Karpas-422 (cell line): ENCODE measurements around the gene AQP2. TPM values are rescaled to one million over a fixed set of nuclear protein-coding genes. Genes with fewer than 3 reads are reported as not detected.

Experiments
- DNase-seq: peaks from one replicate; pipeline ENCODE4 v3.0.0-alpha.2; 2015
- H2AFZ ChIP-seq: fragments of 200-600 bp; sonication (generic); 2 replicates; pipeline ENCODE4 v1.6.1; 2014; ENCODE audit warnings: antibody characterized with exemption, low read length, mixed read lengths
- H3K27ac ChIP-seq: fragments of 200-600 bp; sonication (generic); 2 replicates; pipeline ENCODE4 v1.5.1; 2014; ENCODE audit warnings: mild to moderate bottlenecking, low read length, moderate library complexity
- H3K27me3 ChIP-seq: fragments of 200-600 bp; sonication (generic); 2 replicates; pipeline ENCODE4 v1.6.1; 2014; ENCODE audit warnings: low read length, mixed read lengths
- H3K36me3 ChIP-seq: fragments of 200-600 bp; sonication (generic); 2 replicates; pipeline ENCODE4 v1.6.1; 2014; ENCODE audit warnings: low read length, mixed read lengths; ENCODE audit not compliant: insufficient read depth
- H3K4me1 ChIP-seq: fragments of 200-600 bp; sonication (generic); 2 replicates; pipeline ENCODE4 v1.6.1; 2014; ENCODE audit warnings: mild to moderate bottlenecking, low read length, mixed read lengths
- H3K4me2 ChIP-seq: fragments of 200-600 bp; sonication (generic); 2 replicates; pipeline ENCODE4 v1.6.1; 2014; ENCODE audit warnings: low read length, low read depth, mild to moderate bottlenecking; ENCODE audit not compliant: poor library complexity, severe bottlenecking
- H3K4me3 ChIP-seq: fragments of 200-600 bp; sonication (generic); 2 replicates; pipeline ENCODE4 v1.5.1; 2014; ENCODE audit warnings: mild to moderate bottlenecking, antibody characterized with exemption, low read length, mixed read lengths
- H3K79me2 ChIP-seq: fragments of 200-600 bp; sonication (generic); 2 replicates; pipeline ENCODE4 v1.6.1; 2014; ENCODE audit warnings: mild to moderate bottlenecking, low read length, mixed read lengths
- H3K9ac ChIP-seq: fragments of 200-600 bp; sonication (generic); 2 replicates; pipeline ENCODE4 v1.6.0; 2014; ENCODE audit warnings: low read length
- H3K9me2 ChIP-seq: fragments of 200-600 bp; sonication (generic), shearing (Covaris generic); replicated peaks from 2 replicates; pipeline ENCODE4 v1.6.0; 2014; ENCODE audit warnings: mild to moderate bottlenecking, low read length, moderate library complexity; ENCODE audit not compliant: insufficient read depth
- H3K9me3 ChIP-seq: fragments of 300-700, 200-600 bp; sonication (generic); 2 replicates; pipeline ENCODE4 v1.6.1; 2014; ENCODE audit warnings: low read length, mixed read lengths
- H4K20me1 ChIP-seq: fragments of 200-600 bp; sonication (generic); 2 replicates; pipeline ENCODE4 v1.6.1; 2014; ENCODE audit warnings: mild to moderate bottlenecking, antibody characterized with exemption, low read length, low read depth; ENCODE audit not compliant: insufficient read depth
- total RNA-seq: library from RNA; depleted of rRNA; stranded (reverse); fragments of >200 nt; shearing (Covaris generic); gene quantifications from 2 replicates; pipeline ENCODE4 v1.2.3, GENCODE V29; 2014; ENCODE audit warnings: low replicate concordance

AQP2 gene
- total RNA-seq, 1 experiment from 2014 or later, result 0.63 TPM

DNA sequence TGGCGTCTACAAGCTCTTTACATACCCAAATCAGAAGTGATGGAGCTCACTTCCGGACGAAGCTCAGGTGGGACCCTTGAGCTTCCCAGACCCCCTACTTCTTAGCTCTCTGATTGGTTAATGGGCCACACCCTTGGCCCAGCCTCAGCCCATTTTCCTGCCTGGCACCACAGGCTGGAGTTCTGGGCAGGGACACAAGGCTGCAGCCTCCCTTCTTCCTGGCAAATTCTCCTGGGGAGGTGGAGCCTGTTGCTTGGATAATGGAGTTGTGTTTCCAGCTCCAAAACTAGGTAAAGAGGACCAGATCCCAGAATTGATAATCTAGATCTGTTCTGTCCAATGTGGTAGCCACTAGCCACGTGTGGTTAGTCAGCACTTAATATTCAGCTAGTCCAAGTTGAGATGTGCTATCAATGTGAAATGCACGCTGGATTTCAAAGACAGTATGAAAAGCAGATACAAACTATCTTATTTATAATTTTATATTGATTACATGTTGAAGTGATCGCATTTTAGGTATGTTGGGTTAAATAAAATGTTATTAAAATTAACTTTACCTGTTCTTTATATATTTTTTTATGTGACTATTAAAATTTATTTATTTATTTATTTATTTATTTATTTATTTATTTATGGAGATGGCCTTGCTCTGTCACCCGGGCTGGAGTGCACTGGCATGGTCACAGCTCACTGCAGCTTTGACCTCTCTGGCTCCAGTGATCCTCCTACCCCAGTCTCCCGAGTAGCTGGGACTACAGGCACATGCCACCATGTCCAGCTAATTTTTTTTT lies 34.2 kb upstream of the AQP2 start:
- no peak overlapping the region for H3K9ac ChIP-seq
- peak; percentile 61 for DNase-seq
- no peaks in the 10 kb centered on the region for H3K27me3 ChIP-seq
- H3K36me3 ChIP-seq, result no peaks in the 10 kb centered on the region
- peaks cover 24% of the 10 kb centered on the region for H3K4me1 ChIP-seq
- H3K4me3 ChIP-seq, result peak overlapping the region; percentile 0; the same call in 1 of the 2 replicates
- peak overlapping the region; percentile 92 for H2AFZ ChIP-seq
- no peaks in the 10 kb centered on the region for H4K20me1 ChIP-seq
- peak overlapping the region; percentile 41 for H3K4me2 ChIP-seq
- H3K27ac ChIP-seq, result no peak overlapping the region
- H3K9me2 ChIP-seq, result no peaks in the 10 kb centered on the region
- no peaks in the 10 kb centered on the region for H3K79me2 ChIP-seq
- no peaks in the 10 kb centered on the region for H3K9me3 ChIP-seq

DNA sequence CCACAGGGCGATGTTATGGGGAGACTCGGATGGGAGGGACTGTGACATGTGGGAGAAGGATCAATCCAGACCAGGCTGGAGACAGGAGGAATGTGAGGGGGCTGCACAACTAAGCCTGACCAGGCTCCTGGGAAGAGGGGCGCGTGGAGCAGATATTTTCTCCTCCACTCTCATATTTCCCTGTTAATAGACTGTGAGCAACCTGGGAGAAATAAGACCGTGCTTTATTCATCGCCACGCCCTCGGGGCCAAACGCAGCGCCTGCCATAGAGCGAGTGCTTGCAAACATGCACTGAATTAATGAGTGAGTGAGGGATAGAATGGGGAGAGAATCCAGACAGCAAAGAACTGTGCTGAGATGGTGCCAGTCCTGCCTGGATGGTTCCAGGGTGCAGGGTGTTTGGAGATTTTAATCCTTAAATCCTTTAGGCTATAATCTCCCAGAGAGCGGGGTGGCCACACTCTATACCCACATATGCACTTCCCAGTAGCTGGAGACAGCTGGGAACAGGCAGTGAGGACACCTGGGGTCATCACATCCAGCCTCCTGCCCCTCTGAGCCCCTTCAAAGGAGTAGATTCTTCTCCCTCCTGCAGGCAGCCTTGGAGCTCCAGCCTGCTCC lies 33.3 kb upstream of the AQP2 start:
- no peak for DNase-seq
- Histone ChIP-seq H3K9me3 (no peaks in the 10 kb centered on the region), H4K20me1 (no peaks in the 10 kb centered on the region), H3K36me3 (no peaks in the 10 kb centered on the region), H3K4me1 (peaks cover 24% of the 10 kb centered on the region), H2AFZ (no peak overlapping the region), H3K4me2 (no peak overlapping the region), H3K9ac (no peak overlapping the region), H3K4me3 (no peak overlapping the region), H3K79me2 (no peaks in the 10 kb centered on the region), H3K9me2 (no peaks in the 10 kb centered on the region), H3K27me3 (no peaks in the 10 kb centered on the region), H3K27ac (no peak overlapping the region)

DNA sequence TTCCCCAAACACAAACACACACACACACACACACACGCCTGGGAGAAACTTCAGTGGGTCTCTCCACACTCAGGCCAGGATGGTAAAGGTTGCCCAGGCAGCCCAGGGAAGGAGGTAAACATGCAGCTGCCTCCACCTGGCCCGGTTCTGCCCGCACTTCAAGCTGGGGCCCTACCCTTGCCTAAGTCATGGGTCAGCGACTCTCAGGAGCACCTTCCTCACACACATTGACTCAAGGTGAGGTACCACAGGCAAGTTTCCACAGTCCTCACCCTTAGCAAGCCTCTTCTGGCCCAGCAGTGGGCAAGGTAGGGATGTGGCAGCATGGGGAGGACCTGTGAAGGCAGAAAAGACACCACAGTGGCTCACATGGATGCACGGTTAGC lies 32.8 kb upstream of the AQP2 start:
- Histone ChIP-seq H3K27ac (no peak overlapping the region), H3K9ac (no peak overlapping the region), H3K36me3 (no peaks in the 10 kb centered on the region), H3K4me2 (no peak overlapping the region), H3K79me2 (no peaks in the 10 kb centered on the region), H3K9me3 (no peaks in the 10 kb centered on the region), H3K4me1 (peaks cover 24% of the 10 kb centered on the region), H4K20me1 (no peaks in the 10 kb centered on the region), H2AFZ (no peak overlapping the region), H3K27me3 (no peaks in the 10 kb centered on the region), H3K9me2 (no peaks in the 10 kb centered on the region), H3K4me3 (no peak overlapping the region)
- no peak for DNase-seq

DNA sequence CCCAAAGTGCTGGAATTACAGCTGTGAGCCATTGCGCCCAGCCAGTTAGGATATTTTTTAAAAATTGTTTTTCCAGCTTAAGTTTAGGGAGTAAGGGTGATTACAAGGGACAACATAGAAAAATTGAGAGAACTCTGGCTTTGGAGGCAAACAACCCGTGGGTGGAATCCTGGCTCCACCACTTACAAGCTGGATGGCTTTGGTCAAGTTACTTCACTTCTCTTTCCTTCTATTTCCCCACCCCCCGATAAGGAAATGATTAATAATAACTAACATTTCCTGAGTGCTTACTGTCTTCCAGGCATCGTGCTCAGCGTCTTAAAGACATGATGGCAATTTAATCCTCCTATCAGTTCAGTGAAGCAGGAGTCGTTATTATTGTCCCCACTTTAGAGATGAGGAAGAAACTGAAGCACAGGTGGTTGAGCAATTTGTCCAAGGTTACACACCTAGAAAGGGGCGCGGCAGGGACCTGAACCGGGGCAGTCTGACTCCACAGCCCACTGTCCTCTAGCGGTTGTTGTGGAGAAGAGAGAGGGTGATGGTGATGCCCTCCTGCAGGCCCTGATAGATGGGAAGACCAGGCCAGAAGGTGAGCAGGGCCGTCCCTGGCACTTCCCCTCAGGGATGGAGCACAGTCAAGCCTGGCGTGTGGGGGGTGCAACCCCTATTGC lies 30.2 kb upstream of the AQP2 start:
- no peaks in the 10 kb centered on the region for H3K79me2 ChIP-seq
- H3K4me2 ChIP-seq, result no peak overlapping the region
- no peak overlapping the region for H3K27ac ChIP-seq
- no peak for DNase-seq
- H3K27me3 ChIP-seq, result no peaks in the 10 kb centered on the region
- no peak overlapping the region for H3K4me3 ChIP-seq
- H2AFZ ChIP-seq, result no peak overlapping the region
- no peaks in the 10 kb centered on the region for H3K36me3 ChIP-seq
- no peaks in the 10 kb centered on the region for H3K9me3 ChIP-seq
- H4K20me1 ChIP-seq, result no peaks in the 10 kb centered on the region
- H3K9me2 ChIP-seq, result no peaks in the 10 kb centered on the region
- no peak overlapping the region for H3K9ac ChIP-seq
- H3K4me1 ChIP-seq, result peaks cover 15% of the 10 kb centered on the region

DNA sequence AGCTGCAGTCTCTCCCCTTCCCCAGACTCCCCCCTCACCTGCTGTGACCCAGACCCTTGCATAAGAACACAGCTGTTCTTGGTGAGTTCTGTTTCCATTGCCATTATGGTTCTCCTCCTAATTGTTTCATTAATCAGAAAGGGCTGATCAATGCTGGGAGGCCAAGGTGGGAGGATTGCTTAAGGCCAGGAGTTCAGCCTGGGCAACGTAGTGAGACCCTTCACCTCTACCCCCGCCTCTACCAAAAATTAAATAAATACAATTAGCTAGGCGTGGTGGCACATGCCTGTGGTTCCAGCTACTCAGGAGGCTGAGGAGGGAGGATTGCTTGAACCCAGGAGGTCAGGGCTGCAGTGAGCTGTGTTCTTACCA lies 29.6 kb upstream of the AQP2 start:
- Histone ChIP-seq H3K4me2 (no peak overlapping the region), H3K4me1 (peaks cover 10% of the 10 kb centered on the region), H3K27ac (no peak overlapping the region), H3K27me3 (no peaks in the 10 kb centered on the region), H2AFZ (no peak overlapping the region), H3K9ac (no peak overlapping the region), H3K36me3 (no peaks in the 10 kb centered on the region), H3K4me3 (no peak overlapping the region), H3K79me2 (no peaks in the 10 kb centered on the region), H4K20me1 (no peaks in the 10 kb centered on the region), H3K9me3 (no peaks in the 10 kb centered on the region), H3K9me2 (no peaks in the 10 kb centered on the region)
- no peak for DNase-seq

DNA sequence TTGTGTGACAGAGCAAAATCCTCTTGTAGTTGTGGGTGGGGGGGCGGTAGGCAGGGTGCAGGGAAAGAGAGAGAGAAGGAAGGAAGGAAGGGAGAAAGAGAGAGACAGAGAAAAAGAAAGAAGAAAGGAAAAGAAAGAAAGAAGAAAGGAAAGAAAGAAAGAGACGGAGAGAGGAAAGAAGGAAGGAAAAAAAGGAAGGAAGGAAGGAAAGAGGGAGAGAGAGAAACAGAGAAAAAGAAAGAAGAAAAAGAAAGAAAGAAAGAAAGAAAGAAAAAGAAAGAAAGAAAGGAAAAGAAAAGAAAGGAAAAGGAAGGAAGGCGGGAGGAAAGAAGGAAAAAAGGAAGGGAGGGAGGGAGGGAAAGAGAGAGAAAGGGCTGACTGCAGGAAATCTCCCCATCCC lies 29.2 kb upstream of the AQP2 start:
- H3K9ac ChIP-seq, result no peak overlapping the region
- no peaks in the 10 kb centered on the region for H3K36me3 ChIP-seq
- H4K20me1 ChIP-seq, result no peaks in the 10 kb centered on the region
- H3K4me3 ChIP-seq, result no peak overlapping the region
- no peaks in the 10 kb centered on the region for H3K9me3 ChIP-seq
- H3K9me2 ChIP-seq, result no peaks in the 10 kb centered on the region
- no peaks in the 10 kb centered on the region for H3K79me2 ChIP-seq
- no peak for DNase-seq
- peaks cover 6% of the 10 kb centered on the region for H3K4me1 ChIP-seq
- H3K4me2 ChIP-seq, result no peak overlapping the region
- H2AFZ ChIP-seq, result no peak overlapping the region
- H3K27me3 ChIP-seq, result no peaks in the 10 kb centered on the region
- no peak overlapping the region for H3K27ac ChIP-seq

DNA sequence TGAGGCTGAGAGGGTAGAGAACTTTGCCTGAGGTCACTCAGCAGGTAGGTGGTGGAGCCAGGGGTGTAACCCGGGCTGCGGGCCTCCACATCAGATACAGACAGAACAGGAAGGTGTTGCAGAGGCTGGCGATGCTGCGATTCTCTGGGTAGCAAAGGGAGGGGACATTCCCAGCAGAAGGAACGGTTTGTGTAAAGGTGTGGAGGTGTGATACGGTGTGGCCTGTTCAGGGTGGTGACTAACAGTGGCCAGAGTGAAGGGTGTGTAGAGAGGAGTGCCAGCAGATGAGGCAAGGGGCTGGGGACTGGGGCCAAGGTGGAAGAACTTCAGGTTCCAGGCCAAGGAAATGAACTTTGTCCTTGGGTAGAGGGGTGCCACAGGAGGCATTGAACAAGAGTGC lies 28.6 kb upstream of the AQP2 start:
- Histone ChIP-seq H2AFZ (no peak overlapping the region), H3K27ac (no peak overlapping the region), H3K27me3 (no peaks in the 10 kb centered on the region), H3K4me3 (no peak overlapping the region), H4K20me1 (no peaks in the 10 kb centered on the region), H3K36me3 (no peaks in the 10 kb centered on the region), H3K9ac (no peak overlapping the region), H3K4me2 (no peak overlapping the region), H3K4me1 (peaks cover 5% of the 10 kb centered on the region), H3K79me2 (no peaks in the 10 kb centered on the region), H3K9me2 (no peaks in the 10 kb centered on the region), H3K9me3 (no peaks in the 10 kb centered on the region)
- DNase-seq, result no peak

DNA sequence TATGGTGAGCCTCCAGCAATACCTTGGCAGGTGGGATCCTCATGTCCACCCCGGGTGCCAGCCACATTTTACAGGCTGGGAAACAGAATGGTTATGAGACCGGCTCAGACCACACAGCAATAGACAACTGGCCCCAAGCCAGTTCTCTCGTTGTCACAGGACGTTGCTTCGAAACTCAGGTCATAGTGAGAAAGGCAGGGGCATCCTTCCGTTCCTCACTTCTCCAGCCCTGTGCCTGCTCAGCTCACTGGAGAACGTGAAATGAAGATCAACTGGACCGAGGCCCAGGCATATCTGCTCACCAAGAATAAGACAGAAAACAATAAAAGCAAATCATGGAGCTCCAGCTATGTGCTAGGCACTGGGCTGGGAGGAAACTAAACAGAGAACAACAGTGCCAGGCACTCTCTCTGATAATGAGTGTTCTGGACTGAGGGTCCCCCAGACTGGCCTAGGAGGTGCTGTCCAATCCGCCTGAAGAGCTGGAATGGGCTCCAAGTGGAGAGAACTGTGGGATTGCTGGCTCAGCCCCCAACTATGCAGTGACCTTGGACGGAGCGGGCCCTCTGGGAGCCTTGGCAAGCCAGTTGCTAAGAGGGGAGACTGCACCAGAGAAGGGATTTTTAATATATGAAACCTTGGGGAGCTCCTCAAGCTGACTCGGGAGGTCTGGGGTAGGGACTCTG lies 28.0 kb upstream of the AQP2 start:
- Histone ChIP-seq H3K9me2 (no peaks in the 10 kb centered on the region), H3K36me3 (no peaks in the 10 kb centered on the region), H3K79me2 (no peaks in the 10 kb centered on the region), H4K20me1 (no peaks in the 10 kb centered on the region), H3K9me3 (no peaks in the 10 kb centered on the region), H2AFZ (no peak overlapping the region), H3K4me2 (no peak overlapping the region), H3K4me1 (no peaks in the 10 kb centered on the region), H3K27me3 (no peaks in the 10 kb centered on the region), H3K27ac (no peak overlapping the region), H3K4me3 (no peak overlapping the region), H3K9ac (no peak overlapping the region)
- no peak for DNase-seq
